ENCODE results near the gene CEP112.

CEP112 gene

DNA sequence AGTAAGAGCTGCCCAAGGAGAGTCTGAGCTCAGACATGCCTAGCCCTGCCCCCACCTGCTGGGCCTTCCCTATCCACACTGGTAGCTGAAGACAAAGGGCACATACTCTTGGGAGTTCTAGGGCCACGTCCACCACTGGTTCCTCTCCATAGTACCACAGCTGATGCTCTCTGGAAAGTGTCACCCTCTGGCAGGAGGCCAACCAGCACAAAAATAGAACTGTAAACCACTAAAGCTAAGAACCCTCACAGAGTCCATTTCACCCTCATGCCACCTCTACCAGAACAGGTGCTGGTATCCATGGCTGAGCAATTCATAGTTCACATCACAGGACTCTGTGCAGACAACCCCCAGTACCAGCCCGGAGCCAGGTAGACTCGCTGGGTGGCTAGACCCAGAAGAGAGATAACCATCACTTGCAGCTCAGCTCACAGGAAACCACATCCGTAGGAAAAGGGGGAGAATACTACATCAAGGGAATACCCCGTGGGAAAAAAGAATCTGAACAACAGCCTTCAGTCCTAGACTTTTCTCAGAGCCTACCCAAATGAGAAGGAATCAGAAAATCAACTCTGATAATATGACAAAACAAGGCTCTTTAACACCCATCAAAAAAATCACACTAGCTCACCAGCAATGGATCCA, 115.3 kb downstream of the CEP112 start:
- no peak for DNase-seq (ENCODE audit: low read depth in 2 of 2)

GRCh38 chr17:66073384-66073783, 118.5 kb downstream of the CEP112 start:
- DNase-seq (ENCODE audit: low read depth in 2 of 2) = no peak

DNA sequence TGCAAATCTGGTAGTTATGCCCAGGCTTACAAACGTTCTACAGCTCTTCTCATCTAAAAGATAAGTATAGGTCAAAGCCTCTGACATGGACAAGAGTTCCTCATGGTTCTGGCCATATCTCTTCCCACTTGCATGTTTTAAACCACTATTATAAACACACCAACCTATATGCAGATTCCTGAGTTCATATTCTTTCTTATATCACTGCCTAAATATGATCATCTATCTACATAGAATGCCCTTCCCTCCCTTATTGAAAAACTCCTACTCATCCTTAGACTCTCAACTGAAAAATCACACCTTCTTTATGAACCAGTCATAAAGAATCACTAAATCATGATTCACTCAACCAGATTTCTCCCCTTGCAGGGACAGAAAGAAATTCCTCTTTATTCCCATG, 128.2 kb downstream of the CEP112 start:
- no peak for DNase-seq (ENCODE audit: low read depth in 2 of 2)

- DNase-seq (ENCODE audit: low read depth in 2 of 2) = no peak
Observed at GRCh38 chr17:66056148-66056547, 135.8 kb downstream of the CEP112 start.

- no peak for DNase-seq (ENCODE audit: low read depth in 2 of 2)
Observed at GRCh38 chr17:66054242-66054641, 137.7 kb downstream of the CEP112 start.

DNA sequence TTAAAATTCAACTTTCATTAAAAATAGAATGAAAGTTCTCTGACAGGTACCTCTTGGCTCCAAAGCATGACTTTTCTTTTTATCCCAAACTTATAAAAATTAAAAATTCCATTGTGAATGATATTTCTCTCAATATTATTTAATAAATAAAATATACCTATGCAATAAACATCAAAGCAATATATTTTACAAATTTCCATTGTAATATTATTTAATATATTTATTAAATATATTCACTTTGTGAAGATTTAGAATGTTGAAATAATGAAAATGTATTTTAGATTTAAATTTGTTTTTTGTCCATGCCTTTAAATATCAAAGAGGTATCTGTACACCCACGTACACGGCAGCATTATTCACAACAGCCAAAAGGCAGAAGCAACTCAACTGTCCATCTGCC, 147.8 kb downstream of the CEP112 start:
- DNase-seq (ENCODE audit: low read depth in 2 of 2) = no peak

GRCh38 chr17:66043419-66043818, 148.5 kb downstream of the CEP112 start:
- no peak for DNase-seq (ENCODE audit: low read depth in 2 of 2)

DNA sequence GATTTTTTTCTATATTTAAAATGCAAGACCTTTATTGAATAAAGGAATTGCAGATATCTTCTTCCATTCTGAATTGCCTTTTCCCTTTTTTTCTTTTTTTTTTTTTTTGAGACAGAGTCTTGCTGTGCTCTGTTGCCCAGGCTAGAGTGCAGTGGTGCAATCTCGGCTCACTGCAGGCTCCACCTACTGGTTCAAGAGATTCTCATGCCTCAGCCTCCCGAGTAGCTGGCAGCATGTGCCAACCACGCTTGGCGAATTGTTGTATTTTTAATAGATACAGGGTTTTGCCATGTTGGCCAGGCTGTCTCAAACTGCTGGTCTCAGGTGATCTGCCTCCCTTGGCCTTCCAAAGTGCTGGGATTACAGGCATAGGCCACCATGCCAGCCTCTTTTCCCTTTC, 151.5 kb downstream of the CEP112 start:
- DNase-seq (ENCODE audit: low read depth in 2 of 2) = no peak

- no peak for DNase-seq (ENCODE audit: low read depth in 2 of 2)
Observed at GRCh38 chr17:66038125-66038524, 153.8 kb downstream of the CEP112 start.

DNA sequence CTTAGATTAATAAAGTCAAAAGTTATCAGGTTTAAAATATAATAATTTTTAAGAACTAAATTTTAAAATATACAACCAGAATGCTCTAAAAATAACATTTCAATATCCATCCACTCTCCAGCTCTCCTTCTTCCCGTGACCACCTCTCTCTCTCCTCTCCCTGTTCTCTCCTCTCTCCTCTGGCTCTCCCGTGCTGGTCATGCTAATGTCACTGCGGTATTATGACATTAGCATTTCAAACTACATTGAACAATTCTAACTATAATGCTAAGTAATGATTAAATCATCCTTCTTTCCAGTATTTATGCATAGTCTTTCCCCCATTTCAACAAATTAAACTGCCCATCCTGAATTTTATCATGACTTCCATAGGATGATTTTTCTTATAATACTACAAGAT, 154.7 kb downstream of the CEP112 start:
- DNase-seq (ENCODE audit: low read depth in 2 of 2) = no peak

GRCh38 chr17:66032082-66032712, 159.7 kb downstream of the CEP112 start:
- no peak for DNase-seq (ENCODE audit: low read depth in 2 of 2)

GRCh38 chr17:66025551-66025950, 166.4 kb downstream of the CEP112 start:
- no peak for DNase-seq (ENCODE audit: low read depth in 2 of 2)

- no peak for DNase-seq (ENCODE audit: low read depth in 2 of 2)
Observed at GRCh38 chr17:66021757-66022156, 170.2 kb downstream of the CEP112 start.

GRCh38 chr17:66018786-66019185, 173.1 kb downstream of the CEP112 start:
- DNase-seq (ENCODE audit: low read depth in 2 of 2) = no peak

DNA sequence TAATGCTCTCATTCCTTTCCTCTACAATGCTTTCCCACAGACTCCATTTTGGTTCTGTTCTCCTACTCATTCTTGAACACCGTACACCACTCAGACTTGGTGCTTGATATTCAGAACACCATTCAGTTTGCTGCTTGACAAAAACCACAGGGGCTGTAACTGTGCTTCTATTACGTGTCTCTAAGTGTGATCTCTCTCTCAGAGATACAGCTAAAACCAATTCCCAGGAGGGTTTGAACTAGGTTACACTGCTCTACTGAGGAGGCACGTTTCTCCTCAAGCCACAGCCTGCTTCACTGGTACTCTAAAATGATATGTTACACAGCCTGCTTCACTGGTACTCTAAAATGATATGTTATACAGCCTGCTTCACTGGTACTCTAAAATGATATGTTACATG, 175.7 kb downstream of the CEP112 start:
- no peak for DNase-seq (ENCODE audit: low read depth in 2 of 2)

DNA sequence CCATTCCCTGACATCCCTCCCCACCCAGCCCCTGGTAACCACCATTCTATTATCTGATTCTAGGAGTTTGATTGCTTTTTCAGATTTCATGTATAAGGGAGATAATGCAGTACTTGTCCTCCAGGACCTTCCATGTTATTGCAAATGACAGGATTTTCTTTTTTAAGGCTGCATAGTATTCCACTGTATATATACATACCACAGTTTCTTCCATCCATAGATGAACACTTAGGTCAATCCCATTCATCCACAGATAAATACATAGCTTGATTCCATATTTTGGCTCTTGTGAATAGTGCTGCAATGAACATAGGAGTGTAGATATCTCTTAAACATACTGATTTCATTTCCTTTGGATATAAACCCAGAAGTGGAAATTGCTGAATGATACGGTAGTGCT, 183.3 kb downstream of the CEP112 start:
- no peak for DNase-seq (ENCODE audit: low read depth in 2 of 2)

DNA sequence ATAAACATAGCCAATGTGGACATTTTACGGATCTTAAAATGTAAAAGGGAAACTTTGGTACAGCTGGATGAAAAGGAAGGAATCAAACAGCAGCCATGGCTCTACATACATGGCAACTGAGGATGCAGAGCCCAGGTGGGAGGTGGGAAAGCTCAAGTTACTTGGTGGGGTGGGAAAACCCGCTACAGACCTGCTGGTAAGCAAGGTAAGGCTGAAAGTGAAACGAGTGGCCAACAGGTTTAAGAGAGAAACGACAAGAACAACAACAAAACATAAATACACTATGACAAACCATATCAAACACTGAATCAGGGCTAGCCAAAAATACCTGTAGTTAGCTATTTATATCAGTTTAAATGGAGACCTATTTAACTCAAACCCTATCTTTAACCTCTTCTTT, 185.3 kb downstream of the CEP112 start:
- no peak for DNase-seq (ENCODE audit: low read depth in 2 of 2)

GRCh38 chr17:66002812-66003211, 189.1 kb downstream of the CEP112 start:
- no peak for DNase-seq (ENCODE audit: low read depth in 2 of 2)

GRCh38 chr17:66002063-66002585, 189.8 kb downstream of the CEP112 start:
- no peak for DNase-seq (ENCODE audit: low read depth in 2 of 2)

DNA sequence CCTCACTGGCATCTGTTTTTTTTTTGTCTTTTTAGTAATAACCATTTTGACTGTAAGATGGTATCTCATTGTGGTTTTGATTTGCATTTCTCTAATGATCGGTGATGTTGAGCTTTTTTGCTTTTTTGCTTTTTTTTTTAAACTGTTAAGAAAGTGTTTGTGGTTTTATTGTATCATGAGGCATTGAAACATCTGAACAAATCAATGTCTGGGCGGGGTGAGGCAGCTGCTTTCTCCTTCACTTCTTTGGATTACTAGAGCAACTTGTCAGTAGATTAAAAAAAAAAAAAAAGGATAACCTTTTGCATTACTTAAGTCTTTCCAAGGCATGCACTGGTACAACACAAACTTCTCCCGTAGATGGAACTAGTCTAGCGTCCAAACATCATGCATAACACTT, 191.7 kb downstream of the CEP112 start:
- no peak for DNase-seq (ENCODE audit: low read depth in 2 of 2)

DNA sequence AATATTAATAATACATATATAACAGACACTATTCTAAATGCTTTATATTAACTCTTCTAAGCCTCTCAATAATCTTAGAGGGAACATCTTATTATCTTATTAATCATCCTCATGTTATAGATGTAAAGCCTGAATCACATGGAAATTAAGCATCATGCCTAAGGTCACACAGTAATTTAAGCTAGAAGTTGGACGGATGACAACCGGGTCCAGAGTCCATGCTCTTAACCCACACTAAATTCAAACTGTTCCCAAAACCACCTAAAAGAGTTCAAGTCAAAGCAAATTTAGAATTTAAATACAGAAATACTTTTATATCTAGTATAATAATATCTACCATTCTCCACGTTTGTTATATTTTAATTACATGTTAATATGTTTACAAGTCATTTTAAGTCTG, 193.3 kb downstream of the CEP112 start:
- DNase-seq (ENCODE audit: low read depth in 2 of 2) = no peak

- no peak for DNase-seq (ENCODE audit: low read depth in 2 of 2)
Observed at GRCh38 chr17:65994679-65995078, 197.3 kb downstream of the CEP112 start.

DNA sequence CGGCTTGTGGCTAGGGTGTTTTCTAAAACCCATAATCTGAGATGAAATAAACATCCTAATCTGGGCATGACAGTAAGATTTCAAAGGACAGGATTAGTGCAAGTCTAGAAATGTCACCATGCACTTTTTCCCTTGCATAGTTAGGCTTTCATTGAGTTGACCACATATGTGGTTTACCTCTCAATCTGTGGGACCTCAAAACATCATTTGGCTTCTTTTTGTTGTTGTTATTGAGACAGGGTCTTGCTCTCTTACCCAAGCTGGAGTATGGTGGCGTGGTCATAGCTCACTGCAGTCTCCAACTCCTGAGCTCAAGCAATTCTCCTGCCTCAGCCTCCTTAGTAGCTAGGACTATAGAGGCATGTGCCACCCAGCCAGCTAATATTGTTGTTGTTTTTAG, 197.8 kb downstream of the CEP112 start:
- DNase-seq (ENCODE audit: low read depth in 2 of 2) = no peak

DNA sequence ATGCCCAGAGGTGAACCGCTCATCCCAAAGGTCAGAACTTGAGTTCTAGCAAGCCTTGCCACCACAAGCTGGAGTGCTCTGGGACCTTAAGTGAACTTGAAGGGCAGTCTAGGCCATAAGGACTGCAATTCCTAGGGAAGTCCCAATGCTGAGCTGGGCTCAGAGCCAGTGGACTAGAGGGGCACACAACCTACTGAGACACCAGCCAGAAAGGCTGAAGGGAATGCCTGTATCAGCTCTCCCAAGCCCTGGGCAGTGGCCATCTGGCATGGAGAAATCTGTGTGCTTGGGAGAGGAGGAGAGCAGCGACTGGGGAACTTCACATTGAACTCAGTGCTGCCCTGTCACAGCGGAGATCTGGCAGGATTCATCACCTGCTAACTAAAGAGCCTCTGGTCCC, 201.3 kb downstream of the CEP112 start:
- no peak for DNase-seq (ENCODE audit: low read depth in 2 of 2)

Measured in activated CD4-positive, alpha-beta T cell treated with anti-CD3 and anti-CD28 coated beads for 24 hours (primary cell).